ENCODE measurements around the gene SCGN. TPM values are rescaled to one million over a fixed set of nuclear protein-coding genes. Genes with fewer than 3 reads are reported as not detected.
"Not testable (repeated sequence)": the region's sequence is repeated elsewhere in the genome, so short reads cannot be mapped to it uniquely, and the experiment has no call there.

Gene SCGN
- total and polyA plus RNA-seq, 12 donors, result 0.26 to 2.7 (median 0.94) TPM; not detected in 2

GRCh38 chr6:25746968-25747367 is 95.0 kb downstream of the SCGN start:
- Histone ChIP-seq H3K36me3 (no peaks in the 10 kb centered on the region), H3K9me3 (no peaks in the 10 kb centered on the region), H3K27ac (no peak overlapping the region), H3K27me3 (no peaks in the 10 kb centered on the region), H3K4me3 (no peak overlapping the region), H3K4me1 (no peaks in the 10 kb centered on the region)
- DNase-seq (no peak), ATAC-seq (no peak)
- TF ChIP-seq CTCF (IDR thresholded peaks at IDR 0.05), result no peak
- 76 to 87% methylated on average over 1 of the region's 1 CpG for WGBS, 2 donors
- intact Hi-C loops (cut with DNase I), result no loop called here

GRCh38 chr6:25747477-25747876 is 95.5 kb downstream of the SCGN start:
- ATAC-seq (no peak), DNase-seq (no peak)
- Histone ChIP-seq H3K9me3 (no peaks in the 10 kb centered on the region), H3K4me3 (no peak overlapping the region), H3K4me1 (no peaks in the 10 kb centered on the region), H3K36me3 (no peaks in the 10 kb centered on the region), H3K27me3 (no peaks in the 10 kb centered on the region), H3K27ac (no peak overlapping the region)
- no peak for TF ChIP-seq CTCF (IDR thresholded peaks at IDR 0.05)
- 63 to 73% methylated on average over 2 of the region's 2 CpGs for WGBS, 2 donors
- intact Hi-C loops (cut with DNase I), result no loop called here

- H3K27me3 ChIP-seq, result no peaks in the 10 kb centered on the region
- no peak for ATAC-seq
- H3K4me1 ChIP-seq, result no peaks in the 10 kb centered on the region
- no peaks in the 10 kb centered on the region for H3K36me3 ChIP-seq
- H3K9me3 ChIP-seq, result no peaks in the 10 kb centered on the region
- no peak for TF ChIP-seq CTCF (IDR thresholded peaks at IDR 0.05)
- intact Hi-C loops (cut with DNase I), result no loop called here
- H3K27ac ChIP-seq, result no peak overlapping the region
- DNase-seq, result no peak
- H3K4me3 ChIP-seq, result no peak overlapping the region
These were observed 96.0 kb downstream of the SCGN start for GRCh38 chr6:25748049-25748448.

GRCh38 chr6:25748601-25749517 is 96.8 kb downstream of the SCGN start:
- H3K36me3 ChIP-seq; H3K4me1 ChIP-seq; H3K27me3 ChIP-seq; H3K4me3 ChIP-seq; H3K9me3 ChIP-seq; DNase-seq; intact Hi-C loops (cut with DNase I); H3K27ac ChIP-seq; ATAC-seq: not testable (repeated sequence)
- WGBS, 2 donors, result 40 to 55% methylated on average over 17 of the region's 17 CpGs

- intact Hi-C loops (cut with DNase I), result no loop called here
- H3K9me3 ChIP-seq, result no peaks in the 10 kb centered on the region
- DNase-seq (no peak), ATAC-seq (no peak)
- H3K27ac ChIP-seq, result no peak overlapping the region
- TF ChIP-seq CTCF (IDR thresholded peaks at IDR 0.05), result no peak
- no peak overlapping the region for H3K4me3 ChIP-seq
- no peaks in the 10 kb centered on the region for H3K36me3 ChIP-seq
- H3K4me1 ChIP-seq, result no peaks in the 10 kb centered on the region
- 67 to 80% methylated on average over 2 of the region's 2 CpGs for WGBS, 2 donors
- no peaks in the 10 kb centered on the region for H3K27me3 ChIP-seq
These were observed 97.8 kb downstream of the SCGN start for GRCh38 chr6:25749837-25750236.
